GM21367 (cell line): ENCODE results near the gene NRF1.

Experiments
- ATAC-seq: cut with Tn5 transposase; IDR thresholded peaks from one replicate; pipeline ENCODE4 v1.9.1; 2021; ENCODE audit not compliant: unreplicated experiment

NRF1 gene

DNA sequence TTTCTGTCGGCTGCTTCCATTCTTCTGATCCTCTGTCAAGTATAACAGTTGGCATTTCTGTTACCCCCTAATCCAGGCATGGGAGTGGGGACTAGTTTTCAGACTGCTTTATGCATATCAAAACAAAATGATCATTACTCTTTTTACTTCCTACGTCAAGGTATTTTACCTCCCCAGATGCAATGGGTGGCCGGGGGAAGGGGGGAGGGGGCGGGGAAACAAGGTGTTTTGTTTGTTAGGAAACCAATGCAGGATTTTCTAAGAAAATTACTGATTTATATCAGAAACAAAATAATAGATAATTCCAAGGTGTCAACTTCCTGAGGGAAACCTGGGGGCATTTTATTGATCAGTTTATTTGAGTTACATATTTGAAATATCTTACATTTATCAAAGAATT lies 66.3 kb downstream of the NRF1 start:
- ATAC-seq, result no peak

DNA sequence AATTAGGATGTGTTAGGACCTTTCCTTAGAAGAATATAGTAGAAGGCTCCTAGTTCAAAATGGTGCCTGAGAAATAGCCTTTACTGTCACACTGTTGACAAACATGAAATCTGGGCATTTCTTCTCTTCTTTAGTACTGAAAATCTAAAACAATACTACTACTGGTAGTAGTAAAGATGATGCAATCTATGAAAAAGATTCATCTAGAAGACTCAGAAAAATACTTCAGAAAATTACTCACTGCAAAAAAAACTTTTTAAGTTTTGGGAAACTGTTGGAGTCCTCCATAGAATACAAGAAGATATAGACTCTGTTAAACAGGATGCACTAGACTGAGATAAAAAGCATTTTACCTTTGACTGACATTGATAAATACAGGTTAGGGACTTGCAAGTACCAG lies 67.1 kb downstream of the NRF1 start:
- ATAC-seq, result no peak

DNA sequence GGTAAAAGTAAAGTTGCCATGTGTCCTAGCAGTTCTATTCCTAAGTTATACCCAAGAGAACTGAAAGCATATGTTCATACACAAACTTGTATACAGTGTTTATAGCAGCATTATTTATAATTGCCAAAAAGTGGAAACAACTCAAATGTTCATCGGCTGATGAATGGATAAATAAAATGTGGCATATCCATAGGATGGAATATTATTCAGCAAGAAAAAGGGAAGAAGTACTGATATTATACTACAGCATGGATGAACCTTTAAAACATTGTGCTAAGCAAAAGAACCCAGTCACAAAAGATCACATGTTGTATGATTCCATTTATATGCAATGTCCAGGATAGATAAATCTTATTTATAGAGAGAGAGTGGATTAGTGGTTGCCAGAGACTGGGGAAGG lies 68.9 kb downstream of the NRF1 start:
- no peak for ATAC-seq

DNA sequence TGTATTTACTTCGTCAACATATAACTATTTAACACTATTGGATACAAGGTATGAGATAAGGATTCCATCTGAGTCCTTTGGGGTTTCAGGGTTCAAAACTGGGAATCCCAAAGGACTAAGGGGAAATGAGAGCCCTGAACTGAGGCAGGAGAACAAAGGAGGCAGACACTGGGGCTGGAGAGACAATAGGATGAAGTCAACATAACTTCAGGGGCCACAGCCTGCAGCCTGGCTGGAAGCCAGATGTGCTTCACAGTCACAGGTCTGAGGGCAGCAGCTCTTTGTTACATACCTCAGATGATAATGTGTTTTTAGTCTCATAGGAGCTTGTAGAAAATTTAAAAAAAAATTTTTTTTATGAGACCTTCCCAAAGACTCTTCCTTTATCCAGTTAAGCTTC lies 73.3 kb downstream of the NRF1 start:
- ATAC-seq, result no peak

DNA sequence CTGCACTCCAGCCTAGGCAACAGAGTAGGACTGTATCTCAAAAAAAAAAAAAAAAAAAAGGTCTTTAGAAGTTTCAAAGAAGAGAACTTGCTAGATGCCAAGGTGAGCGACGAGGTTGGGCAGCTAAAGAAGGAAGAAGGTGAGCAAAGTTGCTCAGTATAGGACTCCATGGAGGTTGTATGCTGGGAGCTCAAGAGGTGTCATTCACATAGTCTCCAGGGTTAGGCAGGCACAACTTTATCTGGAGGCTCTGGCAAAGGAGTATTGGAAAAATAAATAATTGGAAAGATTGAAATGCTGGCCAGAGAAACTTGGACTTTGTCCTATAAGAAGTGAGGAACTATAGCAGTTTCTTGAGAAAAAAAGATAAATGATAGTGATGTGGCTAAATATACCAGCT lies 74.5 kb downstream of the NRF1 start:
- no peak for ATAC-seq

DNA sequence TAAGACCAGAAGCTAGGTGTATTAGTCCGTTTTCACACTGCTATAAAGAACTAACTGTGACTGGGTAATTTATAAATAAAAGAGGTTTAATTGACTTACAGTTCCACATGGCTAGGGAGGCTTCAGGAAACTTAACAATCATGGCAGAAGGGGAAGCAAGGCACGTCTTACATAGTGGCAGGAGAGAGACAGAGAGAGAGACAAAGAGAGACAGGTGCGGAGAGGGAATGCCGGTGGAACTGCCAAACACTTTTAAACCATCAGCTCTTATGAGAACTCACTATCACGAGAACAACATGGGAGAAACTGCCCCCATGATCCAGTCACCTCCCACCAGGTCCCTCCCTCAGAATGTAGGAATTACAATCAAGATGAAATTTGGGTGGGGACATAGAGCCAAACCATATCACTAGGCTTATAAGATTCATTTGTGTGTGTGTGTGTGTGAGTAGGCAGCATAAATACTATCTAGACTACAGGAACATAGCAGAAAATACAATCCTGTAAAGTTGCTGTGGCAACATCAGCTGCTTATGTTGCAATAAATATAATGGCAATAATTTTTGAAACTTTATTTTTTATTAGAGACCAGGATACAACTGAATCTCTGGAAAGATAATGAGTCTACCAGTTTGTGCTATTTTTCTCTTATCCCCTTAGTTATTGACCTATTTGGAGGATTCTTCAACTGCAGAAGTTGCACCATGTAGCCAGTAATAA lies 77.1 kb downstream of the NRF1 start:
- no peak for ATAC-seq

DNA sequence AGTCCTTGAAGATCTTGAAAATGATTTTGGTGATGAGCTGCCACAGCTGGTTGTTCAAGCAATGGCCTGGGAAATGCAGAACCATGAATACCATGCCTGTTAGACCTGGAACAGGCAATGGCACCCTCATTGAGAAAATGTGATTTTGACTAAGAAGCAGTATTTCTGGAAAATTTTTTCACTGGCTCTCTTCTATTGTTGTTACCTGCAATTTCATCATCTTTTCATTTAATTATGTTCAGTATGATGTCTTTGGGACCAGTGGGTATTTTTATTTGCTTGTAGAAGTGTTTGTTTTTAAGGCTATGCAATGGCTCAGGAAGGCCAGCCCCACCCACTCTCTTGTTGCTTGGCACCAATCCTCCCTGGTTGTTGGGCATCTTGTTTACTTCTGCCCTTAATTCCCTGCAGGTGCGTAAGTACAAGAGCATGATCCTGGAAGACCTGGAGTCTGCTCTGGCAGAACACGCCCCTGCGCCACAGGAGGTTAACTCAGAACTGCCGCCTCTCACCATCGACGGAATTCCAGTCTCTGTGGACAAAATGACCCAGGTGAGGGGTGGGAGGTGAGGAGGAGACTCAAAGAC lies 78.6 kb downstream of the NRF1 start:
- no peak for ATAC-seq

DNA sequence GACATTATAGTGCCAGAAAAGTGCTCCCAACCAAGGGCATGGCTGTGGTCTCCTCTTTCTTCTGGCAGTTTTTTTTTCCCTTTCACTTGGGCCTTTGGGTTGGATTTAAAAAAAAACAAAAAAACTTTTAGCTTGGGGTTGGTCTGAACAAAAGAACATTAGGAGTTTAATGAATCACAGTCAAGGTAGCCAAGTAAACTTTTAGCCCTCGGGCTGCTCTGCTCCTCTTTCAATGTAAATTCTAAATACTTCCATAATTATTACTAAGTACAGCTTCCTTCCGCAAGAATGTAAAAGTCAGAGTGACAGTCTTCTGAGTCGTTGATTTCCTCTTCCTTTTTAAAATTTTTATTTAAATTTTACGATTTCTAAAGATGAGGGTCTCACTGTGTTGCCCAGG lies 79.2 kb downstream of the NRF1 start:
- ATAC-seq, result no peak

DNA sequence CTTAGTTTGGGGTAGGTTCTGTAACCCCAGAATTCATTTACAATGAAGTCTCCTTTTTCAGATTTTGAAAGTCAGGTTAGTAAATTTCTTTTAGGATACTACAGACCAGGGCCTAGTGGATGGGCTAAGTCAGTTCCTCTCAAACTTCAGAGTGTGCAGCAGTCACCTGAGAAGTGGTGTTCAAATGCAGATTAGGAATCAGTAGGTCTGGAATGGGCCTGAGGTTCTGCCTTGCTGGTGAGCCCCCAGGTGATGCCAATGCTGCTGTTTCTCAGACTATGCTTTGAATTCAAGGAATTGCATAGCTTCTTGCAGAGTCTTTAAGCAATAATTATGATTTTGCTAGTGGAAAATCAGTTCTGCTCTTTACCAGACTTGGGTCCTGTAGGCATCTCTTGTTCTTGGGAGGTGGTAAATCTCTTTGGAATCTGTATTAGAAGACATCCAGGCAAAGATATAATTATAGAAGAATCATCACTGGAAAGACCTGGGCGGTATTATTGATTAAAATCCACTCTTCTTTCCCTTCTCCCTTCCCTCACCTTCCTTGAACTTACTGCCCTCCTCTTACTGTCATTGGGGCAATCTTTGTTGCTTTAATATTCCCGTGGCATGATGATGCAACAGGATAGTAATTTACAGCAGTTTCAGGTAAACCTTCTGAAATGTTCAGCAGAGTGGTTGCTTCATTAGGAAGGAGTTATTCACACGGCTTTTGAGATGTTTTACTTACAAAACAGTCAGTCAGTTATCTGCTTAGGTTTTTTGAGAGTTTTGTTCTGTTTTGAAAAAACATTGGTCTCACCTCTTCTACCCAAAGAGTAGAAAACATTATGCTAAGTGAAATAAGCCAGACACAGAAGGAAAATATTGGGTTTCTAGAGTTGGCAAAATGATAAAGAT lies 87.2 kb downstream of the NRF1 start:
- ATAC-seq, result no peak

DNA sequence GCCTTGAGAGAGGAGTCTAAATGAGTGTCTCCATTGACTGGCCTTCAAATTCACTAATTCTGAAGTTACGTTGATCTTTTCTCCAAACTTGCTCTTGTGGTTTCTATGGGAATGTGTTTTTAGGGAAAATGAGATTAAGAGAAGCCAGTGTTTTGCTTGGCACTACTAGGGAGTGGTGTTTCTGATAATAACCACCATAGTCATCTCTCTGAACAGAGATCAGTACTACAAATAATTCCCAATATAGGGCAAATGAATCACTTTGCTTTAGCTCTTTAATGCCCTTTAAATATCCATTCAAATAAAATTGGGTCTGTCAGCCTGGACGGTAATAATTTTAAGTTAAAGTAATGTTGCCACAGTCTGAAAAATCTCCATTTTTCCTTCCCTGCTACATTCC lies 90.8 kb downstream of the NRF1 start:
- no peak for ATAC-seq

DNA sequence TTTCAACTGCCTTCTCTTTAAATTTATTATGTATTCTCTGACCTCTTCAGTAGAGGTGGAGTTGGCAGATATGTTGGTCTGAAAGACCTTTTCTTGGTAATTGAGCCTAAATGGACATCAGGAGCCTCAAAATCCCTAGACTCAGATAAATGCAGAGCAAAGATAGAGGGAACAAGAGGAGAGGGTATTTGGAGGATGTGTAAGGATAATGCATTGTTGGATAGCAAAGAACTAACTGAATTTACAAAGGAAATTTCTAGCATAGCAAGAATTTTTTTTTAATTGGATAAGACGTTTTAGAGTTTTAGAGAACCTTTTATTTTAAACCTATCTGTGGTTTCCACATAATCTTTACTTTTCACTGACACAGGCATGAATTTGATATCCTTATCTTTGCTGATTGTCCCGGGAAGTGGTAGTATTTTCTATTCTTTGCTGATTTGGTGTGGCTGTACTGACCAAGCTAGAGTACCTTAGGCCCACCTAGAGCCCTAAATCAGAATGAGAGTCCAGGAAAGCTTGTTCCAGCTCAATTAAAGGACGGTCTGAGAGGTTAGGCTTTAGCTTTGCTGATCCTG lies 91.3 kb downstream of the NRF1 start:
- ATAC-seq, result no peak

DNA sequence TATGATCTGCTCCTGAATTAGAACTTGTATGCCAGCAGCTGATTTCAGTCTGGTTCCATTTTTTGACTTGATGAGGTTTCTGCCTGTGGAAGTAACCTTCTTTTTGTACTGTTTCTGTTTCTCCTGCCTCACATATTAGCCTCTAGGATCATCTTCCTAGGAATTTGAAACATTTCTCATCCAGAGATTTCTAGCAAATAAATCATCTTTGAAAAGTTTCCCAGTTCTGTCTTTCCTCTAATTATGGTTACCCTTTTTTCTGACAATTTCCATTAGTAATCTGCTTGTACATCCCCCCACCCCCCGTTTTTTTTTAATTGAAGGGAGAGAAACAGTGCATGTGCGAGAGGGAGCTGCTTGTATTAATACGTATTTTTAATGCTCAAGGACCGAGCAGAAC lies 92.2 kb downstream of the NRF1 start:
- ATAC-seq, result no peak

DNA sequence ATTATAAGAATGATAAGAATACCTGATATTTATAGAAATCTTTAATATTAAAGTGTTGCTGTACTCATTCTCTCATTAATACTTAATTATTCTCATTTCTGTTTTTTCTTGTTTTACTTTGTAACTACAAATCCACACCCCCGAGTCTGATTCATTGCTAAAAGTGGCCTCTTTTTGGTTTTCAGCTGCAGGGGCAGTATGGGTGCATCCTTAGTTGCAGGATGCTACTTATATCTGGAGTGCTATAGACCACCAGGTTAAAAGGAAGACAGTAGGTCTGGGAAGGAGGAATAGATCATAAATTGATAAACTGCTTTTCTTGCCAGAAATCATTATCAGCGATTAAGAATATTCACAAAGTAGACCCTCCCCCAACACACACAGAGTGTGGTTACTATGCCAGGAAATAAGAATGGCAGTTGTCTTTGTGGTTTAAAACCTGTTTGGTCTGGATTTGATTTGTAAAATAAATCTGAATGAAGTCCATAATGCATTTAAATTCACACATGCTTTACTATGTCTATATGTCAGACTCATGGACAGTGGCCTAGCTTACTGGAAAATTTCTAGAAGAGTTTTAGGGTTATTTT lies 96.5 kb downstream of the NRF1 start:
- no peak for ATAC-seq

DNA sequence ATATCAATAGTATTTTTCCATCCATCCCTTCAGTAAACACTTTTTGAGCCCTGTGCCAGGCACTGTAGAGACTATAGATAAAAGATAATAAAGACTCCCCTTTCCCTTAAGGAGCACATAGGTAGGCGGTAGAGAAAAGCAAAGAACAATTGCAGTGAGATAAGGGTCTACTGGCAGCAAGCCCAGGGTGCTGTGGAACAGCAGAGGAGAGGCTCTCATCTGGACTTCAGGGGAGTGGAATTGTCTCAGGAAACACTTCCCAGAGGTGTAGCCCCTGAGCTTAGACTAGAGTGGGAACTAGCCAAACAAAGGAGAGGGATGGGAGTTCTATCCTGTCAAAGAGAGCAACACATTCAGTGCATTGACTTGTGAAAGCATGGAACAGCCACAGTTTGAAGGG lies 102.0 kb downstream of the NRF1 start:
- ATAC-seq, result no peak

DNA sequence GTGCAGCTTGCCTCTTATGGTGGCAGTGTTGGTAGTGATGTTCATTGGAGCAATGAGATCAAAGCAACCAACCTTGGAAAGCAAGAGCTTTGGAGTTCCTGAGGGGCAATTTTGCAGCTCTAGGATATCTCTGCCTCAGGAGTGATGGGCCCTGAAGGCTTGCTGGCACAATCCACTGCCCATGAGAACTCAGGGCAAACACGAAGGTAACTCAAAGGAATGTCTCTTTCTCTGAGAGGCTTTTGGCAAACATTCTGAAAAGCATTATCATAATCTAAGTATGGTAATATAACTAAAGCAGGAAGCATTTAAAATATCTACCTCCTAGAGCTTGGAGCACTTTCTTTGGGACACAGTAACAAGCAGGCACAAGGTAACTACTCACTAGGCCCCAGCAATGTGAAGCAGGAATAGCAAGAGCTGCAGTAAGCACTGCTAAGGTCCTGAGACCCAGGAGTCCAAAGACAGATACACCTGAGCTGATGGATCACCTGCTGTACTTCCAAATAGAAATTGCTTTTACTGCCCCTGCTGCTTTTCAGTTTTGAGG lies 103.1 kb downstream of the NRF1 start:
- no peak for ATAC-seq

DNA sequence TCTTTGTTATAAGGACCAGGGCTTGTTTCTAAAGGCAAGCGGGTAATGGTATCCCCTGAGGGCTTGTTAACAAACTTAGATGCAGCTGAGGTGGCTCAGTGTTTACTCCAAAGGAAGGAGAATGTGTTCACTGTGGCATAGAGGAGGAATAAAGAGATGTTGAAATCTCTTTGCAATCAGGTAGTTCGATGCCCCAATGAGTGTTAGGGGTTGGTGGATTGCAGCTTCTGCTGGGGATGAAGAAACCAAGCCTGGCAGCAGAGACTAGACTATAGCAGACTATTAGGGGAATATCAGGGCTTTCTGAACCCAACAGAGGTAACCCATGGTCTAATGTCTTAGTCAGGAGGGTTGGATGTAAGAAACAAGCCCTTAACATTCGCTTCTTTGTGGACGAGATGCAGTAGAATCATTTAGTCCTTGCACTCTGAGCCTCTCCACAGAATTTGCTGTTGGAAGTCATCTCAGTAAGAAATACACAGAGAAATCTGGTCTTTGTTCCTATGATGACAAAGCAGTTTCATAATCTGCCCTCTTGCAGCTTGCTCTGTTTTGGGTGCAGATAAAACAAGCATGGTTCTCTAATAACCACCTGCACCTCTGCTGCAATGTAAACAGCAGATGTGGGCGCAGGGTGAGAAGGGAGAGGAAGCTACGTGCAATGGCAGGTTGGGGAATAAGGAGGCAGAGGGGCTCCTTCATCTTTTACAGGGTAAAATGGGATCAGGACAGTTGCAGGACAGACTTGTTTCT lies 108.6 kb downstream of the NRF1 start:
- no peak for ATAC-seq

DNA sequence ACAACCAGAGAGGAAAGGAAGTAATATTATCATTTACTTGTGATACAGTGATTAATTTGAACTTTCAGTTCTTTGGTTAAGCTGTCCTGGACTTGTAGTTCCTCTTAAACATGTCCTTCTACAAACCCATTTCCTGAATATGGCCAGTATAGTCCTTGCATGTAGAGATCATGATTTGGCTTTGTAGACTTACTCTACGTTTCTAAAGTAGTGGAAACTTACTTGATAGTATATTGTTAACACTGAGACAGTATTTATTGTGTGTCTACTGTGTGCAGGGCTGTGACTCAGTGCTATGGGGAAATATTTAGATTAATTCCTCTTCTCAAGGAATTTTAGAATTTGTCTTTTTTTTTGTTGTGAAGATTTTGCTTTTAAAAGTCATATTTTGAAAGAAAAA lies 109.5 kb downstream of the NRF1 start:
- no peak for ATAC-seq

DNA sequence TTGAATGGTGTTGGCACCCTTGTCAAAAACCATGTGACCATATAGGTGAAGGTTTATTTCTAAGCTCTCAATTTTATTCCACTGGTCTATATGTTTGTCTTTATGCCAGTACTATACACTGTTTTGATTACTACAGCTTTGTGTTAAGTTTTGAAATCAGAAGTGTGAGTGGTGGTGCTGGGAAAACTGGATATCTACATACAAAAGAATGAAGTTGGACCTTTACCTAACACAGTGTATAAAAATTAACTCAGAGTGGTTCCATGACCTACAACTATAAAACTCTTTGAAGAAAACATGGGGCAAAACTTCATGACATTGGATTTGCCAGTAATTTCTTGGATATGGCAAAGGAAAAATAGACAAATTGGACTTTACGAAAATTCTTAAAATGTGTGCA lies 112.2 kb downstream of the NRF1 start:
- ATAC-seq, result no peak

DNA sequence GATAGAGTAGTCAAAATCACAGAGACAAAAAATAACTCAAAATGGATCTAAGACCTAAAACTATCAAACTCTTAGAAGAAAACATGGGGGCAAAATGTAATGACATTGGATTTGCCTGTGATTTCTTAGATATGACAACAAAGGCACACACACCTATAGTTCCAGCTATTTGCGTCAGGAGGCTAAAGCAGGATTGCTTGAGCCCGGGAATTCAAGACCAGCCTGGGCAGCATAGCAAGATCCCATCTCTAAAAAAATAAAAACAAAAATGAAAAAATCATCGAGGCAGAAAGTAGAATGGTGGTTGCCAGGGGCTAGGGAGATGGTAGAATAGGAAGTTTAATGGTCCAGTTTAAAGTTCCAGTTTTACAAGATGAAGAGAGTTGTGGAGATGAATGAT lies 113.3 kb downstream of the NRF1 start:
- ATAC-seq, result no peak

DNA sequence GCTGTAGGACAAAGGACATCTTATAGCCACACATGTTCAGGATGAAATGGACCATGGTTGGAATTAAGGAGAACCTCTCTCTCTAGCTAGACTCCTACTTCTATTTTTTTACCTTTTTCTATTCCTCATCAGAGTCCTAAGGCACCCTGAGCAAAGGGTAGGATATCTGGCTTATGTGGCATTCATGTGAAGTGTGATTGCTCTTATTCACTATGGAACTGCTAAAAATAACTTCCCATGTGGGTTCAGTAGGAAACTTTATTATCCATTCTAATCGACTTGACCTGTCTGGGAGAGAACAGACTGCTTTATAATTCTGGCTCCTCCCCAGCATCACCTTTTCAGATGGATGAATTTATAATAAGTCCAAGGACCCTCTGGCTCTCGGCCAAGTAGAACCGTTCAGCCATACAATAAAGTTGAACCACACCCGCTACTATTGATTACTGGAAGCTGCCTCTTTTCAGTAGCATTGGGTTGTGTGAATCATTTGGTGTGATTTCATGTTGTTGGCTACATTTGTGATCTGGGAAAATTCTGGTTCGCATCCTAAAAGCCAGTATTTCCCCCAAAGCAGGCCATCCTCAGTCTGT lies 117.5 kb downstream of the NRF1 start:
- no peak for ATAC-seq
